H1 (cell line): Measurements from ENCODE around the gene SEMA3A. TPM values are rescaled to one million over a fixed set of nuclear protein-coding genes. Genes with fewer than 3 reads are reported as not detected.
A peak's percentile ranks its signal among the peaks of the same experiment; 100 is the strongest.

Experiments
- CTCF ChIA-PET: fragments of 300-600 bp; sonication (Branson Sonifier 250); formaldehyde crosslinking; loops from one replicate; lab custom pipeline; 2021; ENCODE audit not compliant: partially characterized antibody; lab: Charles Lee
- POLR2A ChIA-PET: fragments of 300-600 bp; sonication (Branson Sonifier 250); formaldehyde crosslinking; loops from one replicate; lab custom pipeline; 2021; ENCODE audit warnings: inconsistent platforms; ENCODE audit not compliant: partially characterized antibody; lab: Charles Lee
- DNase-seq, 2 experiments: peaks; one replicate each; pipeline versions ENCODE4 v3.0.0 to v3.0.0-alpha.2; 2010 to 2022; ENCODE audit warnings: low spot score in 2 of 2, low read depth in 1 of 2, mixed read lengths in 1 of 2
- FAIRE-seq: peaks from 2 replicates; lab custom pipeline; 2011; peaks lifted over from hg19 to GRCh38; lab: Jason Lieb, UNC
- H2AFZ ChIP-seq: 2 replicates; pipeline ENCODE4 v1.8.1; 2012; ENCODE audit warnings: low read length, inconsistent platforms
- H2AK5ac ChIP-seq: 2 replicates; pipeline ENCODE4 v1.6.1; 2013; ENCODE audit warnings: low read depth, low read length
- H2BK120ac ChIP-seq: replicated peaks from 2 replicates; pipeline ENCODE3; 2013; ENCODE audit warnings: low read depth, low read length, inconsistent platforms
- H2BK12ac ChIP-seq: 2 replicates; pipeline ENCODE4 v1.6.1; 2013; ENCODE audit warnings: low read depth, low read length
- H2BK15ac ChIP-seq: 2 replicates; pipeline ENCODE4 v1.6.1; 2013; ENCODE audit warnings: low read length
- H2BK20ac ChIP-seq: 2 replicates; pipeline ENCODE4 v1.6.1; 2013; ENCODE audit warnings: low read length
- H2BK5ac ChIP-seq: 2 replicates; pipeline ENCODE4 v1.6.1; 2013; ENCODE audit warnings: low read depth, low read length
- H3K14ac ChIP-seq: 2 replicates; pipeline ENCODE4 v1.6.1; 2013; ENCODE audit warnings: inconsistent platforms; ENCODE audit not compliant: insufficient read length
- H3K18ac ChIP-seq: 2 replicates; pipeline ENCODE4 v1.6.1; 2013; ENCODE audit warnings: low read length; ENCODE audit errors: extremely low read depth
- H3K23ac ChIP-seq: 2 replicates; pipeline ENCODE4 v1.6.1; 2013; ENCODE audit warnings: inconsistent platforms; ENCODE audit not compliant: insufficient read length
- H3K23me2 ChIP-seq: 2 replicates; pipeline ENCODE4 v1.6.1; 2013; ENCODE audit warnings: low read depth, low read length
- H3K27ac ChIP-seq: 2 replicates; pipeline ENCODE4 v1.6.1; 2011; ENCODE audit warnings: low read depth, low read length, inconsistent platforms
- H3K27me3 ChIP-seq, 4 experiments: replicated peaks in 1 of 4; 1 replicate in 1 of 4; 2 replicates in 3 of 4; pipeline versions ENCODE4 v1.6.1 to v1.8.1; 2011 to 2013; ENCODE audit warnings: low read length in 3 of 4, mild to moderate bottlenecking in 3 of 4, inconsistent platforms in 2 of 4, mixed read lengths in 2 of 4, moderate library complexity in 1 of 4; ENCODE audit not compliant: control insufficient read depth in 3 of 4, insufficient read depth in 3 of 4; ENCODE audit errors: extremely low read depth in 1 of 4
- H3K36me3 ChIP-seq, 4 experiments: 2 replicates each; pipeline versions ENCODE4 v1.6.1 to v1.8.1; 2011 to 2013; ENCODE audit warnings: mild to moderate bottlenecking in 4 of 4, low read length in 3 of 4, moderate library complexity in 2 of 4, control low read depth in 1 of 4, inconsistent platforms in 1 of 4; ENCODE audit not compliant: insufficient read depth in 4 of 4, control insufficient read depth in 2 of 4
- H3K4ac ChIP-seq: replicated peaks from 2 replicates; pipeline ENCODE3; 2013; ENCODE audit warnings: low read length, low read depth, mixed read lengths, inconsistent platforms; ENCODE audit not compliant: insufficient read length
- H3K4me1 ChIP-seq, 4 experiments: replicated peaks in 1 of 4; 1 replicate in 1 of 4; 2 replicates in 3 of 4; pipeline versions ENCODE4 v1.6.1 to v1.8.1; 2011 to 2013; ENCODE audit warnings: low read length in 3 of 4, inconsistent platforms in 2 of 4, mixed read lengths in 1 of 4; ENCODE audit not compliant: insufficient read depth in 4 of 4, control insufficient read depth in 3 of 4
- H3K4me2 ChIP-seq, 2 experiments: 2 replicates each; pipeline versions ENCODE4 v1.6.1 to v1.8.1; 2011 to 2013; ENCODE audit warnings: low read depth in 2 of 2, low read length in 2 of 2, control low read depth in 1 of 2, inconsistent platforms in 1 of 2, mild to moderate bottlenecking in 1 of 2; ENCODE audit not compliant: insufficient read depth in 1 of 2
- H3K4me3 ChIP-seq, 4 experiments: fragments of 200-600, 300-600 bp in 1 of 4; sonication (generic), shearing (Covaris generic), sonication (Bioruptor Twin) in 1 of 4; 2 replicates each; pipeline versions ENCODE4 v1.5.1 to v1.8.1; 2011 to 2016; ENCODE audit warnings: low read length in 4 of 4, low read depth in 3 of 4, control low read depth in 2 of 4, inconsistent platforms in 2 of 4, mild to moderate bottlenecking in 2 of 4, mixed read lengths in 1 of 4, moderate library complexity in 1 of 4; ENCODE audit not compliant: insufficient read depth in 2 of 4; ENCODE audit errors: extremely low read depth in 1 of 4
- H3K56ac ChIP-seq: replicated peaks from 2 replicates; pipeline ENCODE3; 2013; ENCODE audit warnings: low read depth, mild to moderate bottlenecking, mixed read lengths, low read length, inconsistent platforms; ENCODE audit not compliant: insufficient read length
- H3K79me1 ChIP-seq: 2 replicates; pipeline ENCODE4 v1.6.1; 2013; ENCODE audit warnings: low read depth, low read length, control low read depth
- H3K79me2 ChIP-seq, 2 experiments: 2 replicates each; pipeline versions ENCODE4 v1.6.1 to v1.8.1; 2012 to 2013; ENCODE audit warnings: low read length in 2 of 2, mild to moderate bottlenecking in 2 of 2, inconsistent platforms in 1 of 2; ENCODE audit not compliant: insufficient read depth in 2 of 2, control insufficient read depth in 1 of 2
- H3K9ac ChIP-seq, 4 experiments: replicated peaks in 1 of 4; 1 replicate in 1 of 4; 2 replicates in 3 of 4; pipeline versions ENCODE4 v1.6.1 to v1.8.1; 2011 to 2013; ENCODE audit warnings: low read depth in 3 of 4, low read length in 3 of 4, control low read depth in 2 of 4, mild to moderate bottlenecking in 2 of 4, moderate library complexity in 2 of 4, inconsistent platforms in 1 of 4; ENCODE audit errors: extremely low read depth in 1 of 4
- H3K9me3 ChIP-seq, 2 experiments: 2 replicates each; pipeline versions ENCODE4 v1.6.1 to v1.8.1; 2012 to 2013; ENCODE audit warnings: mild to moderate bottlenecking in 2 of 2, moderate library complexity in 2 of 2, control low read depth in 1 of 2, inconsistent platforms in 1 of 2, low read depth in 1 of 2, low read length in 1 of 2, mixed read lengths in 1 of 2; ENCODE audit not compliant: insufficient read depth in 2 of 2
- H4K20me1 ChIP-seq, 2 experiments: replicated peaks in 1 of 2; 2 replicates each; pipeline versions ENCODE3 to v1.8.1; 2011 to 2013; ENCODE audit warnings: inconsistent platforms in 2 of 2, low read length in 2 of 2, mild to moderate bottlenecking in 1 of 2; ENCODE audit not compliant: insufficient read depth in 2 of 2, control insufficient read depth in 1 of 2
- H4K5ac ChIP-seq: 2 replicates; pipeline ENCODE4 v1.6.1; 2013; ENCODE audit warnings: low read length, low read depth, mixed read lengths, inconsistent platforms; ENCODE audit not compliant: insufficient read length
- H4K8ac ChIP-seq: 2 replicates; pipeline ENCODE4 v1.8.0; 2013; ENCODE audit warnings: mild to moderate bottlenecking, moderate library complexity, low read length, inconsistent platforms; ENCODE audit not compliant: insufficient read depth; ENCODE audit errors: extremely low read depth
- H4K91ac ChIP-seq: replicated peaks from 2 replicates; pipeline ENCODE3; 2013; ENCODE audit warnings: low read length, mixed read lengths, inconsistent platforms; ENCODE audit not compliant: insufficient read length
- CHD1 ChIP-seq: IDR thresholded peaks from 2 replicates; pipeline ENCODE4 v1.6.1; 2012; ENCODE audit warnings: low read depth, low read length, improper control_type of control experiment
- HDAC2 ChIP-seq, 2 experiments: fragments of 300-600 bp in 1 of 2; sonication (generic) in 1 of 2; IDR thresholded peaks; 2 replicates each; pipeline ENCODE4 v1.6.1; 2011 to 2012; ENCODE audit warnings: low read depth in 2 of 2, low read length in 2 of 2, mild to moderate bottlenecking in 2 of 2, moderate library complexity in 2 of 2, borderline replicate concordance in 1 of 2, inconsistent platforms in 1 of 2
- WGBS, 2 experiments: shearing (Covaris generic) in 1 of 2; methylation state at CpG; one replicate each; pipeline versions ENCODE4 v1.1.6 to v1.1.7; 2013 to 2015; ENCODE audit warnings: low lambda C conversion rate in 2 of 2, mixed read lengths in 2 of 2, inconsistent platforms in 1 of 2, low coverage in 1 of 2, missing lambda C conversion rate in 1 of 2; ENCODE audit not compliant: insufficient replicate concordance in 2 of 2, insufficient coverage in 1 of 2, insufficient read length in 1 of 2; ENCODE audit errors: extremely low coverage in 1 of 2, missing lambda C conversion rate in 1 of 2; 5-methylcytosine and 5-hydroxymethylcytosine counted together
- polyA plus RNA-seq, 7 experiments: library from polyadenylated mRNA; depleted of rRNA in 3 of 7; stranded (reverse) in 5 of 7; unstranded in 2 of 7; fragments of >200 nt in 5 of 7; fragments of 200-250 nt in 2 of 7; gene quantifications; 1 replicate in 5 of 7; 2 replicates in 1 of 7; 4 replicates in 1 of 7; pipeline versions ENCODE4 v1.2.1 to v1.2.3, GENCODE V29; 2011 to 2013; ENCODE audit warnings: missing spikeins in 2 of 7, mixed read lengths in 2 of 7
- total RNA-seq: library from RNA; stranded (reverse); fragmentation: NEBNext Ultra II Directional; extraction: Animal tissue kit (Norgen Biotek cat#: 25700); gene quantifications from 2 replicates; pipeline ENCODE4 v1.2.1, GENCODE V29; 2021

SEMA3A gene
- total and polyA plus RNA-seq, 2 of the 8 experiments (the other 6 are each of a cell fraction or from before 2014, with no cell fraction given) = 8.1 to 45.9 TPM

DNA sequence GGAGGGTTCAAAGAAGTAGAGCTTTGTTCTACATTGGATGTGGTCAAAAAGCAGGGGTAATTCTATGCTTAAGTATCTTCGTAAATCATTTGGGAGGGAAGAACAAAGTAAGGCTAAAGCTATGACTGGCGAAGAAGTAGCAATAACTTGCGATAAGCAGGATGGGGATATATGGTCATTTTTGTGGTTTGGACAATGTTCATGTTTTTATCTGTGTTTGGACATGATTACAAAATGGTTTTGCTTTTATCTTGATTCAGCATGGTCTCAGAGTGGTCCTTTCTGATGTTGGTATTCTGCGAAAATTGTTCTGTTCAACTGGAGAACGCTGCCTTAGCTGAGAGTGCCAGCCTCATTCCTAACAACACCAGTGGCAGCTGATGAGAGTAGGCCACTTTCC, 208.8 kb downstream of the SEMA3A start:
- WGBS, 2 experiments = 93% methylated on average over 5 of the region's 5 CpGs; no CpG with 5 or more reads in 1 of the 2 experiments
- POLR2A ChIA-PET = no interaction called here
- no peak overlapping the region for H2AK5ac ChIP-seq

More for the DNA sequence above, 208.8 kb downstream of the SEMA3A start:
- Histone ChIP-seq H3K9ac (no peak overlapping the region), H3K27me3 (no peaks in the 10 kb centered on the region), H4K91ac (no peak overlapping the region), H3K23me2 (no peaks in the 10 kb centered on the region; the same call in 1 of the 2 replicates), H3K4ac (no peak overlapping the region), H3K27ac (no peak overlapping the region), H3K79me2 (no peaks in the 10 kb centered on the region), H3K4me2 (no peak overlapping the region), H2AFZ (no peak overlapping the region), H4K20me1 (no peaks in the 10 kb centered on the region), H3K9me3 (no peaks in the 10 kb centered on the region), H3K36me3 (peaks cover 0 to 6% (median 2%) of the 10 kb centered on the region in 4 experiments; a peak in 3 of 8 replicates), H4K5ac (no peak overlapping the region), H2BK5ac (no peak overlapping the region), H3K4me1 (no peaks in the 10 kb centered on the region), H2BK15ac (no peak overlapping the region), H3K79me1 (no peaks in the 10 kb centered on the region; the same call in 1 of the 2 replicates), H3K4me3 (no peak overlapping the region), H2BK20ac (no peak overlapping the region), H3K23ac (no peak overlapping the region), H3K14ac (no peak overlapping the region), H2BK120ac (no peak overlapping the region), H2BK12ac (no peak overlapping the region), H3K18ac (no peak overlapping the region), H3K56ac (no peak overlapping the region), H4K8ac (no peak overlapping the region)
- DNase-seq = no peak
- CTCF ChIA-PET = interaction anchor here (0.7 to 1.4 kb wide), 2 partner anchors 21 to 57 kb away, joined by 3 to 4 read pairs; no protein-coding TSS in a partner anchor
- FAIRE-seq = peak; percentile 13
- TF ChIP-seq CHD1 (no peak), HDAC2 (IDR thresholded peaks at IDR 0.05; ENCODE audit: borderline replicate concordance in 1 of 2, low read depth in 2 of 2, low read length in 2 of 2) (no peak)
